Measurements from ENCODE around the gene SCAPER.
"Not testable (repeated sequence)": the region's sequence is repeated elsewhere in the genome, so short reads cannot be mapped to it uniquely, and the experiment has no call there.

Gene SCAPER

DNA sequence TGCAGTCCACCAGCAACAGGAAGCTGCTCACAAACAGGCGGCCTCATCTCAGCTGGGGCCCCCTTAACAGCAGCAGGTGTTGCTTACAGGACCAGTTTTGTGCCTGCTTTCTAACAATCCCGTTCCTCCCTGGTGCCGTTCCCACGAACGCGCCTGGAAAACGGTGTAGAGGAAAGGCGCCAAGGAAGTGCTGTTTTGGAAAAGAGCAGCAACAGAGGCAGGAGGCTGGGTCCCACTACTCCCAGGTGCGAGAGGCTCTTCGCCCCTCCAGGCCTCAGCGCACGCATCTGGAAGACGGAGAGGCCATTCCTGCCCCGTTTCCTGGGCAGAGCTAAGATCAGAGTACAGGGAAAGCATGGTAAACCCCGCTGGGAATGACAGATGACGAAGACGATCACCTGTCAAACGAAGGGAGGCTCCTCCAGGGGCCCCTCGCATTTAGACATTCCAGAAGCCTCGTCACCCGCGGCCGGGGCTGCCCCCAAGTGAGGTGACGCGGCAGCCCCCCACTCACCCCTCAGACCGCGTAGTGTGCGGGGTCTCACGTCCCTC, 603 bp downstream of the SCAPER start:
- no peak for DNase-seq

GRCh38 chr15:76903251-76903681, 1.9 kb downstream of the SCAPER start:
- DNase-seq, result peak; percentile 47

- no peak for DNase-seq
Measured at GRCh38 chr15:76901965-76902364, 3.2 kb downstream of the SCAPER start.

DNA sequence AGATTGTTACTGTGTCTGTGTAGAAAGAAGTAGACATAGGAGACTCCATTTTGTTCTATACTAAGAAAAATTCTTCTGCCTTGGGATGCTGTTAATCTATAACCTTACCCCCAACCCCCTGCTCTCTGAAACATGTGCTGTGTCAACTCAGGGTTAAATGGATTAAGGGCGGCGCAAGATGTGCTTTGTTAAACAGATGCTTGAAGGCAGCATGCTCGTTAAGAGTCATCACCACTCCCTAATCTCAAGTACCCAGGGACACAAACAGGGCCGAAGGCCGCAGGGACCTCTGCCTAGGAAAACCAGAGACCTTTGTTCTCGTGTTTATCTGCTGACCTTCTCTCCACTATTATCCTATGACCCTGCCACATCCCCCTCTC, 5.2 kb downstream of the SCAPER start:
- DNase-seq, result not testable (repeated sequence)

- DNase-seq, result not testable (repeated sequence)
Measured at GRCh38 chr15:76899176-76899930, 5.8 kb downstream of the SCAPER start.

GRCh38 chr15:76898102-76898501, 7.0 kb downstream of the SCAPER start:
- DNase-seq, result no peak

- DNase-seq, result no peak
Measured at GRCh38 chr15:76894174-76894573, 11.0 kb downstream of the SCAPER start.

DNA sequence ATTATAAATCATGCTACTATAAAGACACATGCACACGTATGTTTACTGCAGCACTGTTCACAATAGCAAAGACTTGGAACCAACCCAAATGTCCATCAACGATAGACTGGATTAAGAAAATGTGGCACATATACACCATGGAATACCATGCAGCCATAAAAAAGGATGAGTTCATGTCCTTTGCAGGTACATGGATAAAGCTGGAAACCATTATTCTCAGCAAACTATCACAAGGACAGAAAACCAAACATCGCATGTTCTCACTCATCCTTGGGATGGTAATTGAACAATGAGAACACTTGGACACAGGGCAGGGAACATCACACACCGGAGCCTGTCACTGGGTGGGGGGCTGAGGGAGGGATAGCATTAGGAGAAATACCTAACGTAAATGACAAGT, 12.3 kb downstream of the SCAPER start:
- DNase-seq, result not testable (repeated sequence)

DNA sequence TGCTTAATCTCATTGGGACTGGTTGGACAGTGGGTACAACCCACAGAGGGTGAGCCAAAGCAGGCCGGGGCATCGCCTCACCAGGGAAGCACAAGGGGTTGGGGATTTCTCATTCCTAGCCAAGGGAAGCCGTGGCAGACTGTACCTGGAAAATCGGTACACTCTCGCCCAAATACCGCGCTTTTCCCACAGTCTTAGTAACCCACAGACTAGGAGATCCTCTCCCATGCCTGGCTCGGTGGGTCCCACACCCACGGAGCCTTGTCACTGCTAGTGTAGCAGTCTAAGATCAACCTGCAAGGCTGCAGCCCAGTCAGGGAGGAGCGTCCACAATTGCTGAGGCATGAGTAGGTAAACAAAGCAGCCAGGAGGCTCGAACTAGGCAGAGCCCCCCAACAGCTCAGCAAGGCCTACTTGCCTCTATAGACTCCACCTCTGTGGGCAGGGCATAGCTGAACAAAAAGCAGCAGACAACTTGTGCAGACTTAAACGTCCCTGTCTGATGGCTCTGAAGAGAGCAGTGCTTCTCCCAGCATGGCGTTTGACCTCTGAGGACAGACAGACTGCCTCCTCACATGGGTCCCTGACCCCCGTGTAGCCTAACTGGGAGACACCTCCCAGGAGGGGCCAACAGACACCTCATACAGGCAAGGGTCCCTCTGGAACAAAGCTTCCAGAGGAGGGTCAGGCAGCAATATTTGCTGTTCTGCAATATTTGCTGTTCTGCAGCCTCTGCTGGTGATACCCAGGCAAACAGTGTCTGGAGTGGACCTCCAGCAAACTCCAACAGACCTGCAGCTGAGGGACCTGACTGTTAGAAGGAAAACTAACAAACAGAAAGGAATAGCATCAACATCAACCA, 17.6 kb downstream of the SCAPER start:
- not testable (repeated sequence) for DNase-seq

GRCh38 chr15:76885212-76885611, 19.9 kb downstream of the SCAPER start:
- DNase-seq, result no peak

GRCh38 chr15:76875911-76876310, 29.2 kb downstream of the SCAPER start:
- no peak for DNase-seq

DNA sequence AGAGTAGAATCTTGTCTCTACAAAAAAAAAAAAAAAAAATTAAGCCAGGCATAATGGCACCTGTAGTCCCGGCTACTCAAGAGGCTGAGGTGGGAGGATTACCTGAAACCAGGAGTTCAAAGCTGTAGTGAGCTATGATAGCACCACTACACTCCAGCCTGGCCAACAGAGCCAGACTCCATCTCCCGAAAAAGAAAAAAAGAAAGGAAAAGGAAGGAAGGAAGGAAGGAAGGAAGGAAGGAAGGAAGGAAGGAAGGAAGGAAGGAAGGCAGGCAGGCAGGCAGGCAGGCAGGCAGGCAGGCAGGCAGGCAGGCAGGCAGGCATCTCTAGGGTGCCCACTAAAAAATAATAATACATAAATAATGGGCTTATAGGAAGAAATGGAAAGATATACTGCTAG, 32.1 kb downstream of the SCAPER start:
- DNase-seq, result not testable (repeated sequence)

DNA sequence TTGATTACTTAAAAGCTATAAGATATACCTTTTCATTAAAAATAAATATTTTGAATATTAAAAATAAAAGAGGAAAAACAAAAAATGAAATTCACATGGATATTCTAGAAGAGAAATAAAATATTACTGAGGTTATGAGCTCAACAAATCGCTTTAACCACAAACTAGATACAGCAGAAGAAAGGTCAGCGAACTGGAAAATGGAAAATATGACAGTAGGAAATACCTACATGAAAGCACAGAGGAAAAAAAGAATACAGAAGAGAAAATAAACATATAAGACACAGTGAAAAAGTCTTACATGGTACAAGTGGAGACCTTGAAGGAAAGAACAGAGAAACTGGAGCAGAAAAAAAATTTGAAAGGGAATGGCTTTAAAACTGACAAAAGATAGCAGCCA, 33.2 kb downstream of the SCAPER start:
- no peak for DNase-seq

- DNase-seq, result no peak
Measured at GRCh38 chr15:76868740-76869139, 36.4 kb downstream of the SCAPER start.

DNA sequence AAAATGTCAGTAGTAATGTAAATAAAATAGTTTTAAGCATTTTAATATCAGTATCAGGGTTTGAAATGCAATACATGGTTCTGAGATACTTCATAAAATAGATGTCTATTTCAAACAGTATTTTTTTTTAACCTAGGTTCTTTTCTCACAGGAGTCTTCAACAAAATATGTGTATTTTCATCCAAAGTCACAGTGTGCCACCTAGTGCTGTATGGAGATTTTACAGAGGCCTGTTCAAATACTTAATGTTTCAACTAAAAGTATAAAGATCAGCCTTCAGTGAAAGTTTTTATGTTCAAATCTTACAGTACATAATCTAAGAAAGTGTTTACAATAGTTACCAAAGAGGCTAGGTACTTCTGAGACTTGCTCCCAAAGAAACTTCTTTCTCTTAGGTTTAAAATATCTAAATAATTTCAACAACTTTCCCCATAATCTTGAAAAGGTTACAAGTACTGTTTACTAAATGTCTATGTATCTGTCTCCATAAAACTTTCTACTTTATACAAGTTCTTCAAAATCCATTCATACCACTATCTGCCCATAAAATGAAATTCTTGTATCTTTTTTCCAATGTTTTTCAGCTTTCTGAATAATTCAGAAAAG, 38.3 kb downstream of the SCAPER start:
- DNase-seq, result peak; percentile 5

GRCh38 chr15:76866008-76866407, 39.1 kb downstream of the SCAPER start:
- no peak for DNase-seq

DNA sequence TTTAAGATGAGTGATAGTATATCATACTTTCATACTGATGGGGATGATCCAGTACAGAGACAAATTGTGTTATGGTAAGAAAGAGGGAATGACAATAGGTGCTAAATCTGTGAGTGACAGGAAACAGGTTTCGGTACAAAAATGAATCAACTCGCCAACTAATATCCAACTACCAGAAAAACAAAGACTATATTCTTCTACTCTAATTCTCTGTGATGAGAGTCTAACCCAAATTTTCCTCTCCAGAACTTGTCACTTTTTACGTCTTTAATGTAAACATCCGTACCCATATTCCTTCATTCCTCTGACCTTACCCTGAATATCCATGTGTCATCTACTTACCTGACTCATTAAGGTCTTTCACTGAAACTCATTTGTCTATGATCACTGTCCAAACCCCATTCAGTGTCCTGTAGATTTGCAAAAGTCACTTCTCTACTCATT, 39.6 kb downstream of the SCAPER start:
- DNase-seq, result no peak

- DNase-seq, result no peak
Measured at GRCh38 chr15:76864586-76864985, 40.6 kb downstream of the SCAPER start.

DNA sequence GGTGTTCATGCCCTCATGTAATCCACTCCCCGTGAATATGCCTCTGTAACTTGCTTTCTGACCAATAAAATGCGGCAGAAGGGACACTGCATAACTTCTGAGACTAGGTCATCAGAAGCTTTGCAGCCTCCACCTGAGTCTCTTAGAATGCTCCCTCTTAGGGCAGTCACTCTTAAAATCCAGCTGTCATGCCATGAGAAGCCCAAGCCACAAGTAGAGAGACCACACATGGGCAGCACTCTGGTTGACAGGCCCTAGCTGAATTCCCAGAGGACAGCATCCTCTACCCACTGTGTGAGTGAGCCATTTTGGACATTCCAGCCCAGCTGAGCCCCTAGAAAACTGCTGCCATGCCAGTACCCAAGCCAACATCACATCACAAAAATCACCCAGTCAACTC, 41.4 kb downstream of the SCAPER start:
- DNase-seq, result no peak

- no peak for DNase-seq
Measured at GRCh38 chr15:76863123-76863522, 42.0 kb downstream of the SCAPER start.

- no peak for DNase-seq
Measured at GRCh38 chr15:76861815-76862397, 43.2 kb downstream of the SCAPER start.

DNA sequence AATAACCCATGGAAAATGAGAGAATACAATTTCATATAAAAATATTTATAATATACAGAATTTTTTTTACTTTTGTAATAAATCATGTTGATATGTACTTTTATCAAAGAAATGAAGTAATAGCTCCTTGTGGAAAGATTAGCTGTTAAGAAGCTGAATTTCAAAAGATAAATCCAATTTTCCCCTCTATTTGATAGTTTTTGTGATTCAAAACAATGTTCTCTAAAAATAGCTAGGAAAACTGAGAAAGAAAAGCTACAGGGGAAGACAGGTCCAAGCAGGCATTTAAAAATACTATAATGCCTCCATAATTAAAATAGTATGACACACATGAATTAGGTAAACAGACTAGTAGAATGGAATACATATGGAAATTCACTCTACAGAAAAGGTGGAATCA, 44.9 kb downstream of the SCAPER start:
- no peak for DNase-seq

- DNase-seq, result not testable (repeated sequence)
Measured at GRCh38 chr15:76850367-76850766, 54.8 kb downstream of the SCAPER start.
